Left renal pelvis (tissue), 4 donors: ENCODE measurements around the gene TMEM234. TPM values are rescaled to one million over a fixed set of nuclear protein-coding genes. Genes with fewer than 3 reads are reported as not detected.

Experiments
- DNase-seq, 4 donors: peaks; one replicate each; pipeline ENCODE4 v3.0.0-alpha.2; 2013; ENCODE audit warnings: low read depth in 4 of 4, low spot score in 3 of 4
- polyA plus RNA-seq, 4 donors: library from polyadenylated mRNA; unstranded; fragments of 120-200 nt; gene quantifications; one replicate each; pipeline ENCODE4 v1.2.1, GENCODE V29; 2013; ENCODE audit not compliant: insufficient read length in 4 of 4

TMEM234 gene
- polyA plus RNA-seq, 4 donors, result 17.1 to 30.8 (median 24.2) TPM

GRCh38 chr1:32201011-32201855 is 20.9 kb downstream of the TMEM234 start:
- no peak for DNase-seq

GRCh38 chr1:32200226-32201010 is 21.7 kb downstream of the TMEM234 start, which contains the start of gene CCDC28B:
CCDC28B (plus strand) TSS chr1:32200595; CDS start chr1:32201936, 1,341 bp downstream.
- DNase-seq, result no peak

GRCh38 chr1:32199717-32200072 is 22.5 kb downstream of the TMEM234 start:
- no peak for DNase-seq

- DNase-seq, result no peak
Observed at GRCh38 chr1:32199043-32199716, 23.0 kb downstream of the TMEM234 start.

- DNase-seq, result no peak
Observed at GRCh38 chr1:32198237-32199042, 23.7 kb downstream of the TMEM234 start.

- no peak for DNase-seq
Observed at GRCh38 chr1:32197837-32198236, 24.3 kb downstream of the TMEM234 start.

- no peak for DNase-seq
Observed at GRCh38 chr1:32197074-32197473, 25.1 kb downstream of the TMEM234 start.

- DNase-seq, result no peak
Observed at GRCh38 chr1:32195972-32196823, 26.0 kb downstream of the TMEM234 start.

GRCh38 chr1:32195531-32195930 is 26.6 kb downstream of the TMEM234 start:
- no peak for DNase-seq

- no peak for DNase-seq
Observed at GRCh38 chr1:32194984-32195383, 27.2 kb downstream of the TMEM234 start.

GRCh38 chr1:32192220-32192948 is 29.8 kb downstream of the TMEM234 start:
- DNase-seq, result no peak

GRCh38 chr1:32187850-32188249 is 34.3 kb downstream of the TMEM234 start:
- no peak for DNase-seq

GRCh38 chr1:32186491-32186890 is 35.7 kb downstream of the TMEM234 start:
- DNase-seq, result no peak

GRCh38 chr1:32186077-32186476 is 36.1 kb downstream of the TMEM234 start:
- no peak for DNase-seq

GRCh38 chr1:32184650-32185049 is 37.5 kb downstream of the TMEM234 start:
- DNase-seq, result no peak

GRCh38 chr1:32182060-32182459 is 40.1 kb downstream of the TMEM234 start:
- no peak for DNase-seq

- no peak for DNase-seq
Observed at GRCh38 chr1:32181563-32181962, 40.6 kb downstream of the TMEM234 start.

- DNase-seq, result no peak
Observed at GRCh38 chr1:32181065-32181464, 41.1 kb downstream of the TMEM234 start.
